HG03135 (cell line): ENCODE results near the gene EMCN.
"Not testable (repeated sequence)": the region's sequence is repeated elsewhere in the genome, so short reads cannot be mapped to it uniquely, and the experiment has no call there.

Experiments used
- ATAC-seq: cut with Tn5 transposase; IDR thresholded peaks from one replicate; pipeline ENCODE4 v1.9.1; 2021; ENCODE audit warnings: mild to moderate bottlenecking, moderate library complexity; ENCODE audit not compliant: unreplicated experiment

EMCN gene

GRCh38 chr4:100391086-100391485 is 126.7 kb downstream of the EMCN start:
- ATAC-seq, result no peak

GRCh38 chr4:100386270-100386669 is 131.6 kb downstream of the EMCN start:
- no peak for ATAC-seq

DNA sequence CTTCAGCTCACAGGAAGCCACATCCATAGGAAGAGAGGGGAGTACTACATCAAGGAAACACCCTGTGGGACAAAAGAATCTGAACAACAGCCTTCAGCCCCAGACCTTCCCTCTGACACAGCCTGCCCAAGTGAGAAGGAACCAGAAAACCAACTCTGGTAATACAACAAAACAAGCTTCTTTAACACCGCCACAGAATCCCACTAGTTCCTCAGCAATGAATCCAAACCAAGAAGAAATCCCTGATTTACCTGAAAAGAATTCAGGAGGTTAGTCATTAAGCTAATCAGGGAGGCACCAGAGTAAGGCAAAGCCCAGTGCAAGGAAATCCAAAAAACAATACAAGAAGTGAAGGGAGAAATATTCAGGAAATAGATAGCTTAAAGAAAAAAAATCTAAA is 137.4 kb downstream of the EMCN start:
- ATAC-seq, result not testable (repeated sequence)

GRCh38 chr4:100379583-100380105 is 138.2 kb downstream of the EMCN start:
- no peak for ATAC-seq

GRCh38 chr4:100372432-100372831 is 145.4 kb downstream of the EMCN start:
- ATAC-seq, result peak; percentile 52

DNA sequence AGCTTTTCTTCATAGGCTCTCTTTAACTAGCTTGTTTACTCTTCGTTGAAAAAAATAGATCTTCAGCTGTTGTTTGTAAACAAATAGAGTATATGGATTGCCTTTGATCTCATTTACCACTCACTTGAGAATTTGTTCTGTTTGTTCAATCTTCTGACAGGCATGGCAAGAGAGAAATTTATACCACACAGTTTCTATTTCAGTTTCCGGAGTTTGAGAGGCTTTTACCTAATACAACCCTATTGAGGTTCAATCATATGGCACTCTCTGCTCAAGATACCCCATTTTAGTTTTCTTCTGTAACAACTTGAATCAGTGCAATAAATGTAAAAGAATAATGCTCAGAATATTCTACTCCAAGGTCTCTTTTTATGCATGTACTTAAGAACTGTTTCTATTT is 148.0 kb downstream of the EMCN start:
- no peak for ATAC-seq

GRCh38 chr4:100367451-100367850 is 150.4 kb downstream of the EMCN start:
- no peak for ATAC-seq

- ATAC-seq, result no peak
Observed at GRCh38 chr4:100366213-100366612, 151.6 kb downstream of the EMCN start.

- no peak for ATAC-seq
Observed at GRCh38 chr4:100362366-100362765, 155.5 kb downstream of the EMCN start.

DNA sequence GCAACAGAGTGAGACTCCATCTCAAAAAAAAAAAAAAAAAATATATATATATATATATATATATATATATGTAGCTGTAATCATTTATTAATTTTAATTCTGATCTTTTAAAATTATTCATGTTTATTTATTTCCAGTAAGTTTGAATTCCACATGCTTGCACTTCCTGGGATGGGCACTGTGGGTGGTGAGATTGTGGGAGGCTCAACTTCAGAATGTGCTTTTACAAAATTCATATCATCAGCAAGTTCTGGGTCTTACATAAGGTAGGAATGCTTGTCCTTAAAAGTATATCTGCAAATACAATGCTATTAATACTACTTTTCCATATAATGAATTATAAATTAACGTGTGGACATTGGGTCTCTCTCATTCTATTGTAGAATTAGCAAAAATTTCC is 156.5 kb downstream of the EMCN start:
- no peak for ATAC-seq

GRCh38 chr4:100360211-100360610 is 157.6 kb downstream of the EMCN start:
- ATAC-seq, result no peak

DNA sequence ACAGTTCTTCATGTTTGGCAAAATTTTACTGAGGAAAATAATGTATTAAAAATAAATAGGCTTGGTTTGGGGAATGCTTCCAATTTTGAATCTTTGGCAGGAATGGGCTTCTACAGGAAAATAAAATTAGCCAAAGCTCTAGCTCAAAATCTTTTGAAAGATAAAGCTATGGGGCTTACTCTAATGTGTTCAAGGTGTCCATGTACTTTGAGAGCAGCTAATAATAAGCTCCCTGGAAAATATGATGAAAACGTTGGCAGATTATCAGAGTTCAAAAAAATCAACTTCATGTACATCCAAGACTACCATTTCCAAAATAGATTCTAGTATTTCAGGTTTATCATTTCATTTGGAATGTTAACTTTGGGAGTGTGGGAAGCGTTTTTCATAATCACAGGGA is 158.4 kb downstream of the EMCN start:
- no peak for ATAC-seq

DNA sequence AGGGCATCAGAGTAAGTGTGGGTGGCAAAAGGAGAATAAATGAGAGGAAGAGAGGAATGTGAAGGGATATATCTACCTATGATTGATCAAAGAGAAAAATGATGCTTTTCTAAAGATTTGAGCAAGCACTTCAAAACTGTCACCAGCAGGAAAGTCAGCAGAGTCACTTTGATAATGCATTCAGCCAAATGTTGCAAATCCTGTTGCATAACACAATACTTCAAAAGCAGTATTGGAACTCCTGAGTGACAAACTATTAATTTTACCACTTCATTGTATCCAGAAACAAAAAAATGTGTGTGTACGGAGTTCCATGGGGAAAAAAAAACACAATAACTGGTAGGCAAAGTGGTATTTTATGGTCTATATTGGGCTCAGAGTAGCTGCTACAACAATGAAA is 160.3 kb downstream of the EMCN start:
- ATAC-seq, result no peak

DNA sequence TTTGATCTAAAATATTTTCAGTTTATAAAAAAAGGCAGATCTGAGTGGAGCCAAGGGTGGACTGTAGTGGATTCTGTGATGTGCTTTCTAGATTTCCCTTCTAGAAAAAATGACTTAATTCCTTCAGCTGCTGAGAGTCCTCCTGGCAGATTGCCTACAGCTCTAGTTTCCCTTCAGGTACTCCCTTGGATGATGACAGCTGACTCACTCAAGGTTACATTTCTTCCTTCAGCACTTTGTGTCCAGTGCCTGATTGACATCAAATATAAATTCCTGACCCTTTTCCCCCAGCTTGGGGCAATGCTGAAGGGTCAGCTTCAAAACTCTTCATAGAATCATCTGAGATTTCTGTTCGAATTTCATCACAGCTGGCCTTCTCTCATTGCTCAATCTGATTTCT is 161.7 kb downstream of the EMCN start:
- no peak for ATAC-seq

DNA sequence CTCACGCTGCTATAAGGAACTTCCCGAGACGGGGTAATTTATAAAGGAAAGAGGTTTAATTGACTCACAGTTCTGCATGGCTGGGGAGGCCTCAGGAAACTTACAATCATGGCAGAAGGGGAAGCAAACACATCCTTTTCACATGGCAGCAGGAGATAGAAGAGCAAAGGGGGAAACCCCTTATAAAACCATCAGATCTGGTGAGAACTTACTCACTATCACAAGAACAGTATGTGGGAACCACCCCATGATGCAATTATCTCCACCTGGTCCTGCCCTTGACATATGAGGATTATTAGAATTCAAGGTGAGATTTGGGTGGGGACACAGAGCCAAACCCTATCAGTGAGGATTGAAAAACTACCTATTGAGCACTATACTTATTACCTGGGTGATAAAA is 165.5 kb downstream of the EMCN start:
- ATAC-seq, result not testable (repeated sequence)

- ATAC-seq, result no peak
Observed at GRCh38 chr4:100348473-100348872, 169.3 kb downstream of the EMCN start.

- ATAC-seq, result no peak
Observed at GRCh38 chr4:100347241-100347640, 170.6 kb downstream of the EMCN start.

GRCh38 chr4:100345585-100345984 is 172.2 kb downstream of the EMCN start:
- no peak for ATAC-seq
